Measurements from ENCODE around the gene LRP1-AS.

LRP1-AS gene

DNA sequence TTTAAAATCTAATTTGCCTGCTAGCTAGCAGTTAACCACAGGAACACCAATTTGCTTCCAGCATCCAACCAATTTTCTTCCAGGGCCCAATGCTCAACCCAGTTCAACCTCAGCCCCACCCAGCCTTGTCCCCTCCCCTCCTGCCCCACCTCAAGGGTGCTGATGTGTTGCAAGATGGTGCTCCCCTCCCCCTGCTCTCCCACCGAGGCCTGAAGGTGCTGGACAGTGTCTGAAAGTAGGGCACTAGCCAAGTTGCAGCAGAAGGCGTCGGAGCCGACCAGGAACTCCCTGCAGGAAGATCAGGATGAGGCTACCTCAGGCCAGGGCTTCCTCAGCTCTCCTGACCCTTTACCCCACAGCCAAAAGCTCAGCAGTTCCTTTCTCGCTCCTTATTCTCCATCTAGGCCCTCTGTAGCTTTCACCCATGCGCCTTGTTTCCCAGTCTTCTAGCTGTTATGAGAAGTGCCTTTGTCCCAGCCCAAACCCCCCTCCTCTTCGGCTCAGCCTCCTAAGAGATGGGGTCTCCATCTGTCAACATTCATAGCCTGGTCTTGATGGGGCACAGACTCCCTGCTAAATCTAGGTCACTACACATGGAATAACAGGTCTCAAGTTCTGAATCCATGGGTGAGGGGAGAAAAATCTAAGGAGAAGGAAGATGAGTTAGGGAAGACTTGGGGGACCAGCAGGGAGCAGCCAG is 39.8 kb downstream of the LRP1-AS start:
- TF ChIP-seq, protein P1, sequence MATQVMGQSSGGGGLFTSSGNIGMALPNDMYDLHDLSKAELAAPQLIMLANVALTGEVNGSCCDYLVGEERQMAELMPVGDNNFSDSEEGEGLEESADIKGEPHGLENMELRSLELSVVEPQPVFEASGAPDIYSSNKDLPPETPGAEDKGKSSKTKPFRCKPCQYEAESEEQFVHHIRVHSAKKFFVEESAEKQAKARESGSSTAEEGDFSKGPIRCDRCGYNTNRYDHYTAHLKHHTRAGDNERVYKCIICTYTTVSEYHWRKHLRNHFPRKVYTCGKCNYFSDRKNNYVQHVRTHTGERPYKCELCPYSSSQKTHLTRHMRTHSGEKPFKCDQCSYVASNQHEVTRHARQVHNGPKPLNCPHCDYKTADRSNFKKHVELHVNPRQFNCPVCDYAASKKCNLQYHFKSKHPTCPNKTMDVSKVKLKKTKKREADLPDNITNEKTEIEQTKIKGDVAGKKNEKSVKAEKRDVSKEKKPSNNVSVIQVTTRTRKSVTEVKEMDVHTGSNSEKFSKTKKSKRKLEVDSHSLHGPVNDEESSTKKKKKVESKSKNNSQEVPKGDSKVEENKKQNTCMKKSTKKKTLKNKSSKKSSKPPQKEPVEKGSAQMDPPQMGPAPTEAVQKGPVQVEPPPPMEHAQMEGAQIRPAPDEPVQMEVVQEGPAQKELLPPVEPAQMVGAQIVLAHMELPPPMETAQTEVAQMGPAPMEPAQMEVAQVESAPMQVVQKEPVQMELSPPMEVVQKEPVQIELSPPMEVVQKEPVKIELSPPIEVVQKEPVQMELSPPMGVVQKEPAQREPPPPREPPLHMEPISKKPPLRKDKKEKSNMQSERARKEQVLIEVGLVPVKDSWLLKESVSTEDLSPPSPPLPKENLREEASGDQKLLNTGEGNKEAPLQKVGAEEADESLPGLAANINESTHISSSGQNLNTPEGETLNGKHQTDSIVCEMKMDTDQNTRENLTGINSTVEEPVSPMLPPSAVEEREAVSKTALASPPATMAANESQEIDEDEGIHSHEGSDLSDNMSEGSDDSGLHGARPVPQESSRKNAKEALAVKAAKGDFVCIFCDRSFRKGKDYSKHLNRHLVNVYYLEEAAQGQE (IDR thresholded peaks at IDR 0.05; ENCODE audit: insufficient read depth in 1 of 2, low read depth in 2 of 2, low read length in 2 of 2) = no peak
- no peak for TF ChIP-seq FOXP2 (optimal IDR thresholded peaks at IDR 0.05; ENCODE audit: borderline replicate concordance, extremely low read depth, extremely low read length, insufficient read depth)
- no peak for TF ChIP-seq TAF1 (IDR thresholded peaks at IDR 0.05; ENCODE audit: borderline replicate concordance, insufficient read depth, low read length)
- no peak for TF ChIP-seq POLR2AphosphoS5 (IDR thresholded peaks at IDR 0.05; ENCODE audit: low read depth, low read length)
- TF ChIP-seq SIN3A (IDR thresholded peaks at IDR 0.05; ENCODE audit: borderline replicate concordance, insufficient read depth, low read length) = no peak

GRCh38 chr12:57106021-57106708 is 41.3 kb downstream of the LRP1-AS start:
- TF ChIP-seq SIN3A (IDR thresholded peaks at IDR 0.05; ENCODE audit: borderline replicate concordance, insufficient read depth, low read length) (no peak), TAF1 (IDR thresholded peaks at IDR 0.05; ENCODE audit: borderline replicate concordance, insufficient read depth, low read length) (no peak), FOXP2 (optimal IDR thresholded peaks at IDR 0.05; ENCODE audit: borderline replicate concordance, extremely low read depth, extremely low read length, insufficient read depth) (no peak), POLR2AphosphoS5 (IDR thresholded peaks at IDR 0.05; ENCODE audit: low read depth, low read length) (no peak)
- TF ChIP-seq, protein P1 (IDR thresholded peaks at IDR 0.05; ENCODE audit: insufficient read depth in 1 of 2, low read depth in 2 of 2, low read length in 2 of 2) = no peak

DNA sequence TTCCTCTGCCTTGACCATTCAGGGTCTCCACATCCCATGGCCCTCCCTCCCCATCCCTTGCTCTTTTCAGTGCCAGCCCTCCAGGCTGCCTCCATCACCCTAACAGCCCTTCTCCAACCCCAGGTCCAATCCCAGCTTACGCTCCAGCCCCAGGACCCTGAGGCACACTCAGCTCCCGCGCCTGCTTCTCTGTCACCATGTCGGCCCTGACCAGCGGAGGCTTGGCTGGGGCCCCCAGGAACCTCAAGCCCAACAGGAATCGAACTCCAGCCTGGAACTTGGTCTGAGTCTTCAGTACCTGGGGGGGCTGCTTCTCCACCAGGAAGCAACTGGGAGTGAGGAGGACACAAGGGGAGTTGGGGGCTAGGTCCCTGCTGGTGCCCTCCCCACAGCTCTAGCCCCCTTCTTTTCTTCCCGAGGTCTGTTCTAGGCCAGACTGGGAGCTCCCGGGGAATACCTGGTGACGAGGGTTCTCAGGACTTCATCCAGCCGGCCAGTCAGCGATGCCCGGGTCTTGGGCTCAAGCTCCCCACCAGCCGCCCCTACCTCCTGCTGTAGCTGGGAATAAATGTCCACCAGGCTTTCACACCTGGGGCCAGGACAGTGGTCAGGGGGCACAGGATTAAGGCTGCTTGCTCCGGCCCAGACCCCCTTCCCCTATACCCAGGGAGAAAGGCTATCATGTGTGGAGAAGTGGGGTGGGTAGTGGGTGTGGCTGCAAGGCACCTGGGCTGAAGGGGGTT is 42.2 kb downstream of the LRP1-AS start:
- TF ChIP-seq, protein P1 (IDR thresholded peaks at IDR 0.05; ENCODE audit: insufficient read depth in 1 of 2, low read depth in 2 of 2, low read length in 2 of 2) = no peak
- TF ChIP-seq FOXP2 (optimal IDR thresholded peaks at IDR 0.05; ENCODE audit: borderline replicate concordance, extremely low read depth, extremely low read length, insufficient read depth) = no peak
- TF ChIP-seq TAF1 (IDR thresholded peaks at IDR 0.05; ENCODE audit: borderline replicate concordance, insufficient read depth, low read length) = no peak
- TF ChIP-seq POLR2AphosphoS5 (IDR thresholded peaks at IDR 0.05; ENCODE audit: low read depth, low read length) = no peak
- no peak for TF ChIP-seq SIN3A (IDR thresholded peaks at IDR 0.05; ENCODE audit: borderline replicate concordance, insufficient read depth, low read length)

- no peak for TF ChIP-seq SIN3A (IDR thresholded peaks at IDR 0.05; ENCODE audit: borderline replicate concordance, insufficient read depth, low read length)
- TF ChIP-seq TAF1 (IDR thresholded peaks at IDR 0.05; ENCODE audit: borderline replicate concordance, insufficient read depth, low read length) = no peak
- no peak for TF ChIP-seq FOXP2 (optimal IDR thresholded peaks at IDR 0.05; ENCODE audit: borderline replicate concordance, extremely low read depth, extremely low read length, insufficient read depth)
- TF ChIP-seq POLR2AphosphoS5 (IDR thresholded peaks at IDR 0.05; ENCODE audit: low read depth, low read length) = no peak
- TF ChIP-seq, protein P1 (IDR thresholded peaks at IDR 0.05; ENCODE audit: insufficient read depth in 1 of 2, low read depth in 2 of 2, low read length in 2 of 2) = no peak
These were observed 43.0 kb downstream of the LRP1-AS start for GRCh38 chr12:57104292-57104910.

Measured in PFSK-1 (cell line).